Osteocyte (in vitro differentiated cells): Measurements from ENCODE around the gene HADHB. TPM values are rescaled to one million over a fixed set of nuclear protein-coding genes. Genes with fewer than 3 reads are reported as not detected.
"Not testable (repeated sequence)": the region's sequence is repeated elsewhere in the genome, so short reads cannot be mapped to it uniquely, and the experiment has no call there.

ENCODE experiments used
- DNase-seq: peaks from one replicate; pipeline ENCODE4 v3.0.0; 2021; ENCODE audit warnings: mixed read lengths; ENCODE audit not compliant: unreplicated experiment; ENCODE audit errors: extremely low spot score
- H3K27ac Mint-ChIP-seq: one replicate; pipeline ENCODE4 v1.8.0; 2021; ENCODE audit warnings: mild to moderate bottlenecking, mixed read lengths; ENCODE audit not compliant: unreplicated experiment
- H3K27me3 Mint-ChIP-seq: one replicate; pipeline ENCODE4 v1.8.0; 2021; ENCODE audit warnings: mixed read lengths; ENCODE audit not compliant: unreplicated experiment
- H3K36me3 Mint-ChIP-seq: one replicate; pipeline ENCODE4 v1.8.0; 2021; ENCODE audit warnings: mixed read lengths; ENCODE audit not compliant: unreplicated experiment
- H3K4me1 Mint-ChIP-seq: one replicate; pipeline ENCODE4 v1.8.0; 2021; ENCODE audit warnings: mixed read lengths; ENCODE audit not compliant: unreplicated experiment
- H3K4me3 Mint-ChIP-seq: one replicate; pipeline ENCODE4 v1.8.0; 2021; ENCODE audit warnings: mild to moderate bottlenecking, moderate library complexity, mixed read lengths; ENCODE audit not compliant: unreplicated experiment
- H3K9me3 Mint-ChIP-seq: one replicate; pipeline ENCODE4 v1.8.0; 2021; ENCODE audit warnings: mixed read lengths; ENCODE audit not compliant: unreplicated experiment
- CTCF ChIP-seq: fragments of 200-600 bp; sonication (generic); IDR thresholded peaks from 2 replicates; pipeline ENCODE4 v1.5.0; 2021; ENCODE audit warnings: antibody characterized with exemption, mild to moderate bottlenecking, moderate library complexity
- total RNA-seq: library from RNA; stranded (reverse); gene quantifications from 2 replicates; pipeline ENCODE4 v1.2.1, GENCODE V29; 2021

HADHB gene
- total RNA-seq, 1 donor from 2014 or later = 98.5 TPM

- DNase-seq = no peak
- Mint-ChIP-seq H3K27ac (no peak overlapping the region), H3K9me3 (no peaks in the 10 kb centered on the region), H3K36me3 (no peaks in the 10 kb centered on the region), H3K27me3 (peaks cover 25% of the 10 kb centered on the region), H3K4me1 (peaks cover 3% of the 10 kb centered on the region), H3K4me3 (no peak overlapping the region)
- no peak for TF ChIP-seq CTCF
Observed at GRCh38 chr2:26325851-26326250, 81.1 kb downstream of the HADHB start.

GRCh38 chr2:26326514-26326913 is 81.8 kb downstream of the HADHB start:
- no peak for DNase-seq
- H3K27me3 Mint-ChIP-seq = peaks cover 19% of the 10 kb centered on the region
- H3K4me3 Mint-ChIP-seq = no peak overlapping the region
- no peaks in the 10 kb centered on the region for H3K36me3 Mint-ChIP-seq
- no peak for TF ChIP-seq CTCF
- H3K4me1 Mint-ChIP-seq = peaks cover 3% of the 10 kb centered on the region
- no peaks in the 10 kb centered on the region for H3K9me3 Mint-ChIP-seq
- no peak overlapping the region for H3K27ac Mint-ChIP-seq

GRCh38 chr2:26327291-26328272 is 82.8 kb downstream of the HADHB start:
- Mint-ChIP-seq H3K4me3 (no peak overlapping the region), H3K36me3 (no peaks in the 10 kb centered on the region), H3K27me3 (peaks cover 18% of the 10 kb centered on the region), H3K4me1 (peaks cover 3% of the 10 kb centered on the region), H3K9me3 (no peaks in the 10 kb centered on the region), H3K27ac (no peak overlapping the region)
- TF ChIP-seq CTCF = no peak
- DNase-seq = no peak

GRCh38 chr2:26329083-26329482 is 84.3 kb downstream of the HADHB start:
- peaks cover 18% of the 10 kb centered on the region for H3K27me3 Mint-ChIP-seq
- H3K9me3 Mint-ChIP-seq, DNase-seq, H3K4me3 Mint-ChIP-seq, H3K36me3 Mint-ChIP-seq, H3K4me1 Mint-ChIP-seq, H3K27ac Mint-ChIP-seq: not testable (repeated sequence)

GRCh38 chr2:26330114-26330549 is 85.4 kb downstream of the HADHB start:
- Mint-ChIP-seq H3K4me3 (no peak overlapping the region), H3K4me1 (peaks cover 3% of the 10 kb centered on the region), H3K27ac (no peak overlapping the region), H3K36me3 (no peaks in the 10 kb centered on the region), H3K9me3 (no peaks in the 10 kb centered on the region), H3K27me3 (peaks cover 22% of the 10 kb centered on the region)
- DNase-seq = peak; percentile 91
- peak; percentile 97 for TF ChIP-seq CTCF
